22Rv1 (cell line): ENCODE data around the gene PRAMEF6.
"Not testable (repeated sequence)": the region's sequence is repeated elsewhere in the genome, so short reads cannot be mapped to it uniquely, and the experiment has no call there.

Source experiments
- H3K27ac ChIP-seq: fragments of 450-650 bp; 2 replicates; pipeline ENCODE4 v1.5.1; 2017

Gene PRAMEF6

GRCh38 chr1:12947480-12947879 is at the start of gene PRAMEF6:
Gene PRAMEF6 (minus strand): TSS chr1:12947580. CDS start chr1:12942518, 5,062 bp downstream.
- not testable (repeated sequence) for H3K27ac ChIP-seq

- H3K27ac ChIP-seq, result not testable (repeated sequence)
These were observed 23.0 kb downstream of the PRAMEF6 start for GRCh38 chr1:12924368-12924767.

- not testable (repeated sequence) for H3K27ac ChIP-seq
These were observed 25.6 kb downstream of the PRAMEF6 start for GRCh38 chr1:12921749-12922148.

- H3K27ac ChIP-seq, result not testable (repeated sequence)
These were observed 31.1 kb downstream of the PRAMEF6 start, which contains the start of gene PRAMEF7 for GRCh38 chr1:12916310-12916709. Gene PRAMEF7 (plus strand): TSS chr1:12916610. CDS start chr1:12917693, 1,083 bp downstream.

GRCh38 chr1:12903793-12904572 is 43.4 kb downstream of the PRAMEF6 start:
- not testable (repeated sequence) for H3K27ac ChIP-seq

GRCh38 chr1:12899186-12899585 is 48.2 kb downstream of the PRAMEF6 start:
- H3K27ac ChIP-seq, result not testable (repeated sequence)

- not testable (repeated sequence) for H3K27ac ChIP-seq
These were observed 49.2 kb downstream of the PRAMEF6 start, which contains the start of gene PRAMEF10 for GRCh38 chr1:12898170-12898569. Gene PRAMEF10 (minus strand): TSS chr1:12898270. CDS start chr1:12895847, 2,423 bp downstream.
